ENCODE data around the gene MAST2.

DNA sequence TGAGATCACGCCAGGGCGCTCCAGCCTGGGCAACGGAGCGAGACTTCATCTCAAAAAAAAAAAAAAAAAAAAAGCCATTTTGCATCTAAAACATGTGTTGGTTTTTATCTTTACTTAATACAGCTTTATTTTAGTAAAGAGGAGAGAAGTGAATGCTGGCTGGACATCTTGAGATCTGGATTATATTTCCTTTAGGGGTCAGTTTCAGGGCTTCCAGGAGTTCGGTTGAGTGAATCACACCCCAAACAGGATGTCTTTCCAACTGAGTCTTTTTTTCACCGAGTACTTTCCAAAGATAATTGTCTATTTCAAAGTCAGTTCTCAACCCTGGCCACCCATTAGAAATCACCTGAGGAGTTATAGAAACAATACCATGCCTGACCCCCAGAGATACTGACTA is 36.4 kb upstream of the MAST2 start:
- TF ChIP-seq, protein P1, sequence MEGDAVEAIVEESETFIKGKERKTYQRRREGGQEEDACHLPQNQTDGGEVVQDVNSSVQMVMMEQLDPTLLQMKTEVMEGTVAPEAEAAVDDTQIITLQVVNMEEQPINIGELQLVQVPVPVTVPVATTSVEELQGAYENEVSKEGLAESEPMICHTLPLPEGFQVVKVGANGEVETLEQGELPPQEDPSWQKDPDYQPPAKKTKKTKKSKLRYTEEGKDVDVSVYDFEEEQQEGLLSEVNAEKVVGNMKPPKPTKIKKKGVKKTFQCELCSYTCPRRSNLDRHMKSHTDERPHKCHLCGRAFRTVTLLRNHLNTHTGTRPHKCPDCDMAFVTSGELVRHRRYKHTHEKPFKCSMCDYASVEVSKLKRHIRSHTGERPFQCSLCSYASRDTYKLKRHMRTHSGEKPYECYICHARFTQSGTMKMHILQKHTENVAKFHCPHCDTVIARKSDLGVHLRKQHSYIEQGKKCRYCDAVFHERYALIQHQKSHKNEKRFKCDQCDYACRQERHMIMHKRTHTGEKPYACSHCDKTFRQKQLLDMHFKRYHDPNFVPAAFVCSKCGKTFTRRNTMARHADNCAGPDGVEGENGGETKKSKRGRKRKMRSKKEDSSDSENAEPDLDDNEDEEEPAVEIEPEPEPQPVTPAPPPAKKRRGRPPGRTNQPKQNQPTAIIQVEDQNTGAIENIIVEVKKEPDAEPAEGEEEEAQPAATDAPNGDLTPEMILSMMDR (IDR thresholded peaks at IDR 0.05; ENCODE audit: extremely low read depth in 1 of 2, insufficient read depth in 1 of 2, low read depth in 1 of 2, low read length in 2 of 2): no peak
- TF ChIP-seq JUN (IDR thresholded peaks at IDR 0.05; ENCODE audit: borderline replicate concordance, insufficient read depth, insufficient read length, low read depth): no peak
- TF ChIP-seq POLR2A (IDR thresholded peaks at IDR 0.05; ENCODE audit: low read depth, low read length): no peak
- TF ChIP-seq, protein P2, sequence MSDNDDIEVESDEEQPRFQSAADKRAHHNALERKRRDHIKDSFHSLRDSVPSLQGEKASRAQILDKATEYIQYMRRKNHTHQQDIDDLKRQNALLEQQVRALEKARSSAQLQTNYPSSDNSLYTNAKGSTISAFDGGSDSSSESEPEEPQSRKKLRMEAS (IDR thresholded peaks at IDR 0.05; ENCODE audit: insufficient read depth, insufficient read length): no peak
- TF ChIP-seq FOS (IDR thresholded peaks at IDR 0.05; ENCODE audit: borderline replicate concordance, insufficient read depth, low read length): no peak
- TF ChIP-seq POLR2AphosphoS5 (IDR thresholded peaks at IDR 0.05; ENCODE audit: insufficient read depth, low read depth, low read length): no peak
- TF ChIP-seq EZH2 (IDR thresholded peaks at IDR 0.05; ENCODE audit: borderline replicate concordance, low read depth, low read length, severe bottlenecking): no peak
- TF ChIP-seq GATA2 (IDR thresholded peaks at IDR 0.05; ENCODE audit: insufficient read depth, insufficient read length, low read depth, low read length): no peak

Measured in endothelial cell of umbilical vein (primary cell).